ENCODE data around the gene RUNX3.
"Not testable (repeated sequence)": the region's sequence is repeated elsewhere in the genome, so short reads cannot be mapped to it uniquely, and the experiment has no call there.

The RUNX3 gene

DNA sequence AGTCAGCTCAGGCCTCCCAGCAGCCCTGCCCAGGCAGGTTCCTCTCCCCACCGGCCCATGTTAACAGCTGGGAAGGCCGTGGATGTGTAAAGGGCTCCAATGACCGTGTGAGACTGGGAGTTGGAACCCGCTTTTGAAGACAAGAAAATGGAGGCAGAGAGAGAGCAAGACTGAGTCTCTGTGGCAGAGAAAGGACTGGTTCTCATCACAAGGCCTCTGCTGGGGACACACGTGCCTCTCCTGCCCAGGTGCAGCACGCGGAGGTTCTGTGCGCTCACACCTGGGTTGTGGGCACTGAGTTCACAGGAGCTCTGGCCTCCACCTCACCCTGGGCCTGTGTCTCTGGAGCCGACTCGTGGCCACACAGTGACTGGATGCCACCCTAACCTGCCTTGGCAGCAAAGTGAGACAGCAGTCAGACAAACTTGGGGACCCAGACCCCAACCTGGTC, 27.0 kb downstream of the RUNX3 start:
- DNase-seq (ENCODE audit: low read depth in 3 of 3), result no peak

GRCh38 chr1:24902471-24902891, 27.6 kb downstream of the RUNX3 start:
- DNase-seq (ENCODE audit: low read depth in 3 of 3), result no peak

- DNase-seq (ENCODE audit: low read depth in 3 of 3), result no peak
Observed at GRCh38 chr1:24901791-24902470, 28.1 kb downstream of the RUNX3 start.

DNA sequence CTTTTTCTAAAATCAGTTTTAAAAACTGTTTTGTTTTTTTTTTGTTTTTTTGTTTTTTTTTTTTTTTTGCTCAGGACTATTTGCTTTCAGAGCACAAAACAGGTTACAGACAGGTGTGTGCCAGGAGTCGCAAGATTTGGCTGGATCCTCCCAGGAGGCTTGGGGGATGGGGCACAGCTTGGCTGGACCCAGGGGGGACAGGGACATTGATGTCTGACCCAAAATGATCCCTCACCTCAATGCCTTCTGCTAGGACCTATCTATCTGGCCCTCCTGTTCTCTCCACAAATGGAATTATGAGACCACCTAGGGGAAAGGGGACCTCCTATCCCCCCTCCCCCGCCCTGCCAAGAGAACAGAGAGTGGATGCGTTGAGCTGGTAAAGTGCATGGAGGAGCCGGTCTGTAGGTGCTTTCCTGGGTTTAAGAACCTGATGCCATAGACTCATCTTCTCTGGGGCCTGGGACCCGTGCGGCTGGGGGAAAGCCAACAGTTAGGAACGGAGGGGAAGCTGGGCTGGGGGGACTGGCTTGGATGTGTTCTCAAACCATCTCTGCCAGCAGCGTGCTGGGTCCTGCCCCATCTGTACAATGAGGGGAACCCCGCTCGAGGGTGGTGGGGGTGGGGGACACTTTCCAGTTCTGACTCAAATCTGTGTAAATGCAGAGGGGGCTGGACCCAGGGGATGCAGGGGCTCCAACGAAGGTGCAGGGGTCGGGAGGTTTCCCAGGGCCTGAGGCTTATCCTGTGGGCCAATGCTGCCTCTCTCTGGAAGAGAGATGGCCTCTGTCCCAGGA, 28.9 kb downstream of the RUNX3 start:
- DNase-seq (ENCODE audit: low read depth in 3 of 3), result no peak

- DNase-seq (ENCODE audit: low read depth in 3 of 3), result no peak
Observed at GRCh38 chr1:24900486-24900849, 29.6 kb downstream of the RUNX3 start.

GRCh38 chr1:24899581-24900485, 30.2 kb downstream of the RUNX3 start:
- DNase-seq (ENCODE audit: low read depth in 3 of 3), result no peak

DNA sequence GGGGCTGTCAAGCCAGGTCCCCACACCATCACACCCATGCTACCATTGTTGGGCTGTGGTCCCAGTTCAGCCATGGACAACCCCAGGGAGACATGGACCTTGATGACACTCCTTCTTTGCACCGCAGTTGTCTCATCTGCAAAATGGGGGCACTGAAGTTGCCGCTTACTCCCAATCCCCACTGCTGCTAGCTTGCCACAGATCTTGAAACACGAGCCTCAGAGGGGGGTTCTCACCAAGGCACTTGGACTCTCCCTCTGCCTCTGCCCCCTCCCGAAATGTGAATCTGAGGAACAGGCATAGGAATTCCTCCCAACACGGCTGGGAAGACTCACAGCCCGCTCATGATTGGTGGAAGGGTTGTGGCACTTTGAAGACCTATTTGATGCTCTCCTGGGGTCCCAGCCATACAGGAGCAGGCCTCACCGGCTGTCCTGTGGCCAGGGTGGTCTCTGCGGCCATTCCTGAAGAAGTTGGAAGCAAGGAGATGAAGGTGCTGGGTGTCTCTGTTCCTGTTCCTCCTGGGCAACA, 31.1 kb downstream of the RUNX3 start:
- DNase-seq (ENCODE audit: low read depth in 3 of 3), result no peak

GRCh38 chr1:24898152-24898908, 31.7 kb downstream of the RUNX3 start:
- DNase-seq (ENCODE audit: low read depth in 3 of 3), result no peak

GRCh38 chr1:24897263-24898151, 32.6 kb downstream of the RUNX3 start:
- DNase-seq (ENCODE audit: low read depth in 3 of 3), result no peak

GRCh38 chr1:24896596-24897262, 33.3 kb downstream of the RUNX3 start:
- DNase-seq (ENCODE audit: low read depth in 3 of 3), result no peak

GRCh38 chr1:24896176-24896575, 33.9 kb downstream of the RUNX3 start:
- no peak for DNase-seq (ENCODE audit: low read depth in 3 of 3)

DNA sequence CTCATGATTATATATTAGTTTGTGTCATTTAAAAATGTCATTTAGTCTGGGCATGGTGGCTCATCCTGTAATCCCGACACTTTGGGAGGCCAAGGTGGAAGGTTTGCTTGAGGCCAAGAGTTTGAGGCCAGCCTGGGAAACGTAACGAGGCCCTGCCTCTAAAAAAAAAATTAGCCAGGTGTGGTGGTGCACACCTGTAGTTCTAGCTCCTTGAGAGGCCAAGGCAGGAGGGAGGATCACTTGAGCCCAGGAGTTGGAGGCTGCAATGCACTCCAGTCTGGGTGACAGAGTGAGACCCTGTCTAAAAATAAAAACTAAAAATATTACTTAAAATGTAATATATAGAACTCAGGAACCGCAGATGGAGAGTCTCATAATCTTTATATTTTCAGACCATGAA, 34.6 kb downstream of the RUNX3 start:
- no peak for DNase-seq (ENCODE audit: low read depth in 3 of 3)

GRCh38 chr1:24894002-24894401, 36.1 kb downstream of the RUNX3 start:
- no peak for DNase-seq (ENCODE audit: low read depth in 3 of 3)

- no peak for DNase-seq (ENCODE audit: low read depth in 3 of 3)
Observed at GRCh38 chr1:24893431-24893830, 36.6 kb downstream of the RUNX3 start.

- no peak for DNase-seq (ENCODE audit: low read depth in 3 of 3)
Observed at GRCh38 chr1:24892188-24893153, 37.6 kb downstream of the RUNX3 start.

DNA sequence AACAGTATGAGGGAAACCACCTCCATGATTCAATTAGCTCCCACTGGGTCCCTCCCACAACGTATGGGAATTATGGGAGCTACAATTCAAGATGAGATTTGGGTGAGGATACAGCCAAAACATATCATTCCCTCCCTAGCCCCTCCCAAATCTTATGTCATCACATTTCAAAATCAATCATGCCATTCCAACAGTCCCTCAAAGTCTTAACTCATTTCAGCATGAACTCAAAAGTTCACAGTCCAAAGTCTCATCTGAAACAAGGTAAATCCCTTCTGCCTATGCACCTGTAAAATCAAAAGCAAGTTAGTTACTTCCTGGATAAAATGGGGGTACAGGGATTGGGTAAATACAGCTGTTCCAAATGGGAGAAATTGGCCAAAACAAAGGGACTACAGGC, 38.7 kb downstream of the RUNX3 start:
- not testable (repeated sequence) for DNase-seq (ENCODE audit: low read depth in 3 of 3)

GRCh38 chr1:24890887-24891286, 39.2 kb downstream of the RUNX3 start:
- no peak for DNase-seq (ENCODE audit: low read depth in 3 of 3)

GRCh38 chr1:24888971-24889676, 41.0 kb downstream of the RUNX3 start:
- no peak for DNase-seq (ENCODE audit: low read depth in 3 of 3)

Data from stimulated activated CD4-positive, alpha-beta T cell treated with anti-CD3 and anti-CD28 coated beads, TNF-alpha, amount 100 ng/mL, for 4 hours (primary cell).